H9 (cell line): ENCODE results near the gene FARSB. TPM values are rescaled to one million over a fixed set of nuclear protein-coding genes. Genes with fewer than 3 reads are reported as not detected.

Experiments
- DNase-seq: peaks from one replicate; pipeline ENCODE4 v3.0.0-alpha.2; 2017
- H2AFZ ChIP-seq: one replicate; pipeline ENCODE4 v1.6.1; 2013; ENCODE audit warnings: mild to moderate bottlenecking, low read length, control low read depth, moderate library complexity
- H2AK5ac ChIP-seq: 2 replicates; pipeline ENCODE4 v1.6.1; 2013; ENCODE audit warnings: low read length, control low read depth, mixed read lengths; ENCODE audit not compliant: insufficient read length
- H2BK120ac ChIP-seq: one replicate; pipeline ENCODE4 v1.6.1; 2013; ENCODE audit warnings: low read depth, mild to moderate bottlenecking, low read length, control low read depth, inconsistent platforms; ENCODE audit not compliant: poor library complexity, severe bottlenecking
- H2BK12ac ChIP-seq: 2 replicates; pipeline ENCODE4 v1.6.1; 2013; ENCODE audit warnings: low read length, control low read depth, mixed read lengths, low read depth; ENCODE audit not compliant: insufficient read length
- H2BK15ac ChIP-seq: 2 replicates; pipeline ENCODE4 v1.6.1; 2013; ENCODE audit warnings: low read depth, low read length, control low read depth
- H2BK20ac ChIP-seq: one replicate; pipeline ENCODE4 v1.6.1; 2013; ENCODE audit warnings: low read depth, mild to moderate bottlenecking, low read length, control low read depth, inconsistent platforms; ENCODE audit not compliant: poor library complexity, severe bottlenecking
- H2BK5ac ChIP-seq: 2 replicates; pipeline ENCODE4 v1.6.1; 2013; ENCODE audit warnings: low read length, control low read depth, mixed read lengths; ENCODE audit not compliant: insufficient read length
- H3K14ac ChIP-seq: 2 replicates; pipeline ENCODE4 v1.6.1; 2013; ENCODE audit warnings: low read length, control low read depth; ENCODE audit not compliant: insufficient read depth
- H3K18ac ChIP-seq: 2 replicates; pipeline ENCODE4 v1.6.1; 2013; ENCODE audit warnings: low read depth, mild to moderate bottlenecking, mixed read lengths, low read length, control low read depth; ENCODE audit not compliant: insufficient read length
- H3K23ac ChIP-seq: 2 replicates; pipeline ENCODE4 v1.6.1; 2013; ENCODE audit warnings: low read length, control low read depth, mixed read lengths, low read depth; ENCODE audit not compliant: insufficient read length
- H3K23me2 ChIP-seq: 2 replicates; pipeline ENCODE4 v1.6.1; 2013; ENCODE audit warnings: low read depth, mild to moderate bottlenecking, mixed read lengths, low read length, control low read depth; ENCODE audit not compliant: insufficient read length, poor library complexity, severe bottlenecking
- H3K27ac ChIP-seq: 2 replicates; pipeline ENCODE4 v1.5.1; 2013; ENCODE audit warnings: low read length, control low read depth, mixed read lengths, low read depth; ENCODE audit not compliant: insufficient read length
- H3K27me3 ChIP-seq: 2 replicates; pipeline ENCODE4 v1.6.1; 2013; ENCODE audit warnings: low read length, control low read depth, inconsistent platforms; ENCODE audit not compliant: insufficient read depth
- H3K4ac ChIP-seq: 2 replicates; pipeline ENCODE4 v1.6.1; 2013; ENCODE audit warnings: low read depth, mild to moderate bottlenecking, control low read depth, inconsistent platforms, low read length, moderate library complexity
- H3K4me1 ChIP-seq: 2 replicates; pipeline ENCODE4 v1.6.1; 2013; ENCODE audit warnings: low read length, control low read depth, inconsistent platforms; ENCODE audit not compliant: insufficient read depth
- H3K4me2 ChIP-seq: 2 replicates; pipeline ENCODE4 v1.6.1; 2013; ENCODE audit warnings: low read length, control low read depth, mixed read lengths; ENCODE audit not compliant: insufficient read length, insufficient read depth
- H3K56ac ChIP-seq: 2 replicates; pipeline ENCODE4 v1.6.1; 2013; ENCODE audit warnings: low read depth, mild to moderate bottlenecking, mixed read lengths, low read length, control low read depth; ENCODE audit not compliant: insufficient read length
- H3K79me1 ChIP-seq: 2 replicates; pipeline ENCODE4 v1.6.1; 2013; ENCODE audit warnings: low read depth, mild to moderate bottlenecking, moderate library complexity, low read length, control low read depth, inconsistent platforms; ENCODE audit not compliant: insufficient read depth, poor library complexity, severe bottlenecking
- H3K79me2 ChIP-seq: 2 replicates; pipeline ENCODE4 v1.6.1; 2013; ENCODE audit warnings: low read length, control low read depth, inconsistent platforms; ENCODE audit not compliant: insufficient read depth
- H3K9ac ChIP-seq: 2 replicates; pipeline ENCODE4 v1.6.1; 2013; ENCODE audit warnings: low read length, control low read depth, mixed read lengths; ENCODE audit not compliant: insufficient read length; ENCODE audit errors: extremely low read depth
- H3K9me3 ChIP-seq: one replicate; pipeline ENCODE4 v1.6.1; 2013; ENCODE audit warnings: low read depth, low read length, inconsistent platforms; ENCODE audit not compliant: control insufficient read depth
- H3T11ph ChIP-seq: one replicate; pipeline ENCODE4 v1.6.1; 2013; ENCODE audit warnings: mild to moderate bottlenecking, low read length, control low read depth, inconsistent platforms
- H4K20me1 ChIP-seq: one replicate; pipeline ENCODE4 v1.6.1; 2013; ENCODE audit not compliant: control insufficient read depth, insufficient read length, insufficient read depth
- H4K5ac ChIP-seq: 2 replicates; pipeline ENCODE4 v1.6.1; 2013; ENCODE audit warnings: low read depth, mild to moderate bottlenecking, mixed read lengths, low read length, control low read depth; ENCODE audit not compliant: insufficient read length
- H4K8ac ChIP-seq: replicated peaks from 2 replicates; pipeline ENCODE4 v1.6.1; 2013; ENCODE audit warnings: low read length, control low read depth, mixed read lengths, low read depth; ENCODE audit not compliant: insufficient read length
- H4K91ac ChIP-seq: 2 replicates; pipeline ENCODE4 v1.6.1; 2013; ENCODE audit warnings: low read depth, mild to moderate bottlenecking, moderate library complexity, mixed read lengths, low read length, control low read depth; ENCODE audit not compliant: insufficient read length
- H3K27ac Mint-ChIP-seq, 3 experiments: 2 replicates in 2 of 3; 3 replicates in 1 of 3; pipeline ENCODE4 v1.8.0; 2020 to 2021; ENCODE audit warnings: mixed read lengths in 3 of 3, mild to moderate bottlenecking in 1 of 3, moderate library complexity in 1 of 3
- H3K27me3 Mint-ChIP-seq: 2 replicates; pipeline ENCODE4 v1.8.0; 2021; ENCODE audit warnings: low read depth, mild to moderate bottlenecking, moderate library complexity, mixed read lengths
- H3K36me3 Mint-ChIP-seq, 3 experiments: 2 replicates in 2 of 3; 3 replicates in 1 of 3; pipeline ENCODE4 v1.8.0; 2020 to 2021; ENCODE audit warnings: low read depth in 3 of 3, mixed read lengths in 3 of 3; ENCODE audit not compliant: insufficient read depth in 1 of 3
- H3K4me1 Mint-ChIP-seq, 2 experiments: 2 replicates each; pipeline ENCODE4 v1.8.0; 2020; ENCODE audit warnings: mixed read lengths in 2 of 2
- H3K4me3 Mint-ChIP-seq, 2 experiments: 2 replicates in 1 of 2; 3 replicates in 1 of 2; pipeline ENCODE4 v1.8.0; 2020 to 2021; ENCODE audit warnings: mild to moderate bottlenecking in 2 of 2, mixed read lengths in 2 of 2, moderate library complexity in 1 of 2
- H3K9me3 Mint-ChIP-seq, 2 experiments: 2 replicates in 1 of 2; 3 replicates in 1 of 2; pipeline ENCODE4 v1.8.0; 2020; ENCODE audit warnings: mild to moderate bottlenecking in 2 of 2, mixed read lengths in 2 of 2, moderate library complexity in 1 of 2
- CTCF ChIP-seq: fragments of 200-600 bp; sonication (generic); conservative IDR thresholded peaks from 3 replicates; pipeline ENCODE4 v1.8.0; 2021; ENCODE audit warnings: antibody characterized with exemption, mild to moderate bottlenecking
- WGBS: extraction: QIAGEN DNeasy Blood & Tissue Kit; methylation state at CpG from one replicate; pipeline ENCODE4 v1.1.7; 2013; ENCODE audit warnings: missing lambda C conversion rate, low lambda C conversion rate, mixed read lengths; ENCODE audit not compliant: insufficient read length; ENCODE audit errors: extremely low coverage; 5-methylcytosine and 5-hydroxymethylcytosine counted together
- total RNA-seq: library from RNA; stranded (reverse); gene quantifications from 2 replicates; pipeline ENCODE4 v1.2.1, GENCODE V29; 2021

The FARSB gene
- total RNA-seq, 1 experiment from 2014 or later: 32.1 TPM

DNA sequence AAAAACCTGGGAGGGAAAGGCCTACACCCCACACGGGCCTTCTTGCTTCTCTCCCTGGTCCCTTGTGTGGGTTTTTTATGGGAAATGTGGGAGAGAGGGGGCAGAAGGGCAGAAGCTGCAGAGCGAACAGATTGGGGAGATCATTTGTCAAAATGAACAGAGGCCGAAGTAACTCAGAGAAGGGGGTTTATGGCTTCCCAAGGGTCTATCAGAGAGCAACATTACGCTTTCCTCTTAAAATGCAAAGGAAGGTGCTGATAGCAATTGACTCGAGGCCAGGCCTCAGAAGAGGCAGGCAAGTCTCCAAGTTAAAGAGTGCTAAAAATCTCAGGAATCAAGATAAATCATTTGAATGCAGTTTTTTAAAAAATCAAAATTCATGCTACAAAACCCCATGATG is 130.1 kb downstream of the FARSB start:
- no peaks in the 10 kb centered on the region for H3K79me2 ChIP-seq
- peaks cover 0 to 6% of the 10 kb centered on the region in 2 experiments; a peak in 1 of 4 replicates for H3K4me1 Mint-ChIP-seq
- H2BK5ac ChIP-seq: no peak overlapping the region
- H3K27ac Mint-ChIP-seq: no peak overlapping the region
- H2AK5ac ChIP-seq: no peak overlapping the region
- no peaks in the 10 kb centered on the region for H3K27me3 ChIP-seq
- no peak overlapping the region for H4K91ac ChIP-seq
- no peak overlapping the region for H3K27ac ChIP-seq
- H3K14ac ChIP-seq: no peak overlapping the region
- no peak overlapping the region for H3K23ac ChIP-seq
- H3K36me3 Mint-ChIP-seq: no peaks in the 10 kb centered on the region
- WGBS: no CpG with 5 or more reads among the region's 5 CpGs
- no peak overlapping the region for H3K18ac ChIP-seq
- H3K27me3 Mint-ChIP-seq: no peaks in the 10 kb centered on the region; the same call in 1 of the 2 replicates
- H3T11ph ChIP-seq: no peak overlapping the region
- H3K9ac ChIP-seq: no peak overlapping the region
- no peak overlapping the region for H2BK12ac ChIP-seq
- H2BK15ac ChIP-seq: no peak overlapping the region
- no peak for TF ChIP-seq CTCF
- H2BK20ac ChIP-seq: no peak overlapping the region
- H3K79me1 ChIP-seq: no peaks in the 10 kb centered on the region
- H4K5ac ChIP-seq: no peak overlapping the region
- H3K4me2 ChIP-seq: no peak overlapping the region
- no peak overlapping the region for H2AFZ ChIP-seq
- no peak overlapping the region for H4K8ac ChIP-seq
- no peak overlapping the region for H3K4me3 Mint-ChIP-seq
- H3K23me2 ChIP-seq: no peaks in the 10 kb centered on the region
- no peaks in the 10 kb centered on the region for H4K20me1 ChIP-seq
- peaks cover 3% of the 10 kb centered on the region in 2 experiments; a peak in 2 of 5 replicates for H3K9me3 Mint-ChIP-seq
- no peak overlapping the region for H3K56ac ChIP-seq
- no peaks in the 10 kb centered on the region for H3K9me3 ChIP-seq
- H3K4me1 ChIP-seq: no peaks in the 10 kb centered on the region
- no peak overlapping the region for H3K4ac ChIP-seq
- H2BK120ac ChIP-seq: no peak overlapping the region
- no peak for DNase-seq
